ENCODE data around the gene CAD. TPM values are rescaled to one million over a fixed set of nuclear protein-coding genes. Genes with fewer than 3 reads are reported as not detected.
A peak's percentile ranks its signal among the peaks of the same experiment; 100 is the strongest.

The CAD gene
- total RNA-seq, 1 experiment from 2014 or later = 86.4 TPM

DNA sequence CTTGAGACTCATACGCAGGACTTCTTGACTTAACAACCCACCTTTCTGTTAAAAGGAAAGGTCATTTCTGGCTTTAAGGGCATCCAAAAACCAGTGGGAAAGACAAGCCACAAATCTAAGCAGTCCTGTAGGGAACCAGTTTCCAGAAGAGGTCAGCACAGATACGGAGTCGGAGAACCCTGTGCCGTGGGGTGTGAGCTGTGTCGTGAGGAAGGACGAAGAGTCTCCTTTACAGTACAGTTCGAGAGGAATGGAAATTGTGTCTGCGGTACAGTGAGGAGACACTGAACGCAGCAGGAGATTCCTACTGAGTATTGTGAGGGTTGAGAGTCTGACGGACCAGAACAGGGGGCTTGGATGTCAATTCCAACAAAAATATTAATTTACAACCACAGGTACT is 27.9 kb downstream of the CAD start:
- DNase-seq = no peak
- intact Hi-C loops (cut with micrococcal nuclease; ENCODE audit: unreplicated experiment) = no loop called here
- peaks cover 48% of the 10 kb centered on the region for H3K36me3 Mint-ChIP-seq (ENCODE audit: insufficient read depth, unreplicated experiment)
- no peak overlapping the region for H3K4me3 Mint-ChIP-seq (ENCODE audit: unreplicated experiment)
- ChIA-PET CTCF (interaction anchor here (0.6 kb wide), 1 partner anchor 35 kb away, joined by 3 read pairs; no protein-coding TSS in a partner anchor), POLR2A (no interaction called here)
- H3K4me1 Mint-ChIP-seq (ENCODE audit: low read depth, unreplicated experiment) = no peaks in the 10 kb centered on the region
- H3K9me3 Mint-ChIP-seq (ENCODE audit: unreplicated experiment) = no peaks in the 10 kb centered on the region
- BruUV-seq (replicated peaks) = TSS peak; percentile 13
- no peak overlapping the region for H3K27ac Mint-ChIP-seq (ENCODE audit: unreplicated experiment)
- TF ChIP-seq, protein P1, sequence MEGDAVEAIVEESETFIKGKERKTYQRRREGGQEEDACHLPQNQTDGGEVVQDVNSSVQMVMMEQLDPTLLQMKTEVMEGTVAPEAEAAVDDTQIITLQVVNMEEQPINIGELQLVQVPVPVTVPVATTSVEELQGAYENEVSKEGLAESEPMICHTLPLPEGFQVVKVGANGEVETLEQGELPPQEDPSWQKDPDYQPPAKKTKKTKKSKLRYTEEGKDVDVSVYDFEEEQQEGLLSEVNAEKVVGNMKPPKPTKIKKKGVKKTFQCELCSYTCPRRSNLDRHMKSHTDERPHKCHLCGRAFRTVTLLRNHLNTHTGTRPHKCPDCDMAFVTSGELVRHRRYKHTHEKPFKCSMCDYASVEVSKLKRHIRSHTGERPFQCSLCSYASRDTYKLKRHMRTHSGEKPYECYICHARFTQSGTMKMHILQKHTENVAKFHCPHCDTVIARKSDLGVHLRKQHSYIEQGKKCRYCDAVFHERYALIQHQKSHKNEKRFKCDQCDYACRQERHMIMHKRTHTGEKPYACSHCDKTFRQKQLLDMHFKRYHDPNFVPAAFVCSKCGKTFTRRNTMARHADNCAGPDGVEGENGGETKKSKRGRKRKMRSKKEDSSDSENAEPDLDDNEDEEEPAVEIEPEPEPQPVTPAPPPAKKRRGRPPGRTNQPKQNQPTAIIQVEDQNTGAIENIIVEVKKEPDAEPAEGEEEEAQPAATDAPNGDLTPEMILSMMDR (IDR thresholded peaks at IDR 0.05; ENCODE audit: insufficient read depth in 1 of 2, low read depth in 1 of 2, low read length in 1 of 2, severe bottlenecking in 1 of 2, unreplicated experiment in 1 of 2) = no peak
- H3K27me3 ChIP-seq (replicated peaks; ENCODE audit: control insufficient read depth, insufficient read depth, low read length) = no peaks in the 10 kb centered on the region
- no peak overlapping the region for H3K4me3 ChIP-seq (ENCODE audit: low read depth, low read length)
- no peaks in the 10 kb centered on the region for H3K36me3 ChIP-seq (ENCODE audit: control insufficient read depth, insufficient read depth, low read length)
- no peaks in the 10 kb centered on the region for H3K4me1 ChIP-seq
- H3K27me3 Mint-ChIP-seq (ENCODE audit: insufficient read depth, unreplicated experiment) = no peaks in the 10 kb centered on the region
- H3K9me3 ChIP-seq = no peaks in the 10 kb centered on the region

DNA sequence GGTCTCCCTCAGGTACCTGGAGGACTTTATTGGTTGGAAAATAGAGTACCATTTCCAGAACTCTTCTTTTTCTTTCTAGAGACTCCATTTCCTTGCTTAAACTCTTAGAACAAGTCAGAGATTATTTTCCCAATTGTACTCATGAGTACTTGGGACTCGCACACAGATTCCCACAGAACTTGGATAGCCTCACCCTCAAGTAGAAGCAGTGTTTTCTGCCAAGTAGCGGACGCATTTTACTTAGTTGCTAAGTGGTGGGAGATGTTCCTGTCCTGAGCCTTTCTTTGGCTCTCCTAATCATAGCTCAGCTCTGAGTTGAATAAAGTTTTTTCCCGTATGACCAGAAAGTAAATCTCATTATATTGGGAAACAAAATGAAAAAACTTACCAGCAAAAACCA is 28.5 kb downstream of the CAD start:
- CTCF ChIA-PET = no interaction called here
- no TSS peak for BruUV-seq (replicated peaks)
- Histone ChIP-seq H3K36me3 (ENCODE audit: control insufficient read depth, insufficient read depth, low read length) (no peaks in the 10 kb centered on the region), H3K4me1 (no peaks in the 10 kb centered on the region), H3K4me3 (ENCODE audit: low read depth, low read length) (no peak overlapping the region), H3K9me3 (no peaks in the 10 kb centered on the region), H3K27me3 (replicated peaks; ENCODE audit: control insufficient read depth, insufficient read depth, low read length) (no peaks in the 10 kb centered on the region)
- Mint-ChIP-seq H3K27me3 (ENCODE audit: insufficient read depth, unreplicated experiment) (no peaks in the 10 kb centered on the region), H3K36me3 (ENCODE audit: insufficient read depth, unreplicated experiment) (peaks cover 43% of the 10 kb centered on the region), H3K27ac (ENCODE audit: unreplicated experiment) (no peak overlapping the region), H3K9me3 (ENCODE audit: unreplicated experiment) (no peaks in the 10 kb centered on the region), H3K4me1 (ENCODE audit: low read depth, unreplicated experiment) (no peaks in the 10 kb centered on the region), H3K4me3 (ENCODE audit: unreplicated experiment) (no peak overlapping the region)
- intact Hi-C loops (cut with micrococcal nuclease; ENCODE audit: unreplicated experiment) = no loop called here
- POLR2A ChIA-PET = no interaction called here
- DNase-seq = no peak
- TF ChIP-seq, protein P1 (IDR thresholded peaks at IDR 0.05; ENCODE audit: insufficient read depth in 1 of 2, low read depth in 1 of 2, low read length in 1 of 2, severe bottlenecking in 1 of 2, unreplicated experiment in 1 of 2) = no peak

DNA sequence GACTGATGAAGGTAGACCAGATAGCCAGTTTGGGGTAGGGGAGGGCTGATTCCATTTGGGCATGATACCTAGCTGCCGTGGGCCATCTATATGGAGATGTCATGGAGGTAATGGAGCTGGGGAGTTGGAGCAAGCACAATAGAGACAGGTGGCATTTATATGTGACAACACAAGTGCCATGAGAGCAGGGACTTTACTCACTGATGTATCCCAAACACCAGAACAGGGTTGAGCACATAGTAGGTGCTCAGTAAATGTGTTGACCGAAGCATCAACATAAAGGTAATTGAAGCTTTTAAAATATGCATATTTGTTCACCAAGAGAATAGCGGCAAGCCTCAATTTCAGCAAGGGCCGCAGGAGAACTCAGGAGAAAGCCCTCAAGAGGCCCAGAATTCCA is 30.7 kb downstream of the CAD start:
- ChIA-PET CTCF (interaction anchor here (1.7 to 2.1 kb wide), 2 partner anchors 15 to 32 kb away, joined by 4 to 8 read pairs; partner anchors contain the start of gene SLC30A3), POLR2A (no interaction called here)
- H3K4me1 Mint-ChIP-seq (ENCODE audit: low read depth, unreplicated experiment) = no peaks in the 10 kb centered on the region
- peaks cover 25% of the 10 kb centered on the region for H3K36me3 Mint-ChIP-seq (ENCODE audit: insufficient read depth, unreplicated experiment)
- H3K4me1 ChIP-seq = no peaks in the 10 kb centered on the region
- intact Hi-C loops (cut with micrococcal nuclease; ENCODE audit: unreplicated experiment) = no loop called here
- H3K27me3 Mint-ChIP-seq (ENCODE audit: insufficient read depth, unreplicated experiment) = no peaks in the 10 kb centered on the region
- no peak overlapping the region for H3K4me3 ChIP-seq (ENCODE audit: low read depth, low read length)
- no peak overlapping the region for H3K4me3 Mint-ChIP-seq (ENCODE audit: unreplicated experiment)
- H3K9me3 ChIP-seq = no peaks in the 10 kb centered on the region
- no peak overlapping the region for H3K27ac Mint-ChIP-seq (ENCODE audit: unreplicated experiment)
- no peak for DNase-seq
- H3K9me3 Mint-ChIP-seq (ENCODE audit: unreplicated experiment) = no peaks in the 10 kb centered on the region
- no peaks in the 10 kb centered on the region for H3K36me3 ChIP-seq (ENCODE audit: control insufficient read depth, insufficient read depth, low read length)
- BruUV-seq (replicated peaks) = no TSS peak
- no peaks in the 10 kb centered on the region for H3K27me3 ChIP-seq (replicated peaks; ENCODE audit: control insufficient read depth, insufficient read depth, low read length)
- TF ChIP-seq, protein P1 (IDR thresholded peaks at IDR 0.05; ENCODE audit: insufficient read depth in 1 of 2, low read depth in 1 of 2, low read length in 1 of 2, severe bottlenecking in 1 of 2, unreplicated experiment in 1 of 2) = no peak
